ENCODE results near the gene TACO1.

- TF ChIP-seq CTCF (IDR thresholded peaks at IDR 0.05) (no peak), POLR2AphosphoS5 (IDR thresholded peaks at IDR 0.05) (no peak), POLR2A (IDR thresholded peaks at IDR 0.05) (no peak)
Observed at GRCh38 chr17:63587770-63588169, 12.9 kb upstream of the TACO1 start.
